Measurements from ENCODE around the gene CMPK2.

CMPK2 gene

DNA sequence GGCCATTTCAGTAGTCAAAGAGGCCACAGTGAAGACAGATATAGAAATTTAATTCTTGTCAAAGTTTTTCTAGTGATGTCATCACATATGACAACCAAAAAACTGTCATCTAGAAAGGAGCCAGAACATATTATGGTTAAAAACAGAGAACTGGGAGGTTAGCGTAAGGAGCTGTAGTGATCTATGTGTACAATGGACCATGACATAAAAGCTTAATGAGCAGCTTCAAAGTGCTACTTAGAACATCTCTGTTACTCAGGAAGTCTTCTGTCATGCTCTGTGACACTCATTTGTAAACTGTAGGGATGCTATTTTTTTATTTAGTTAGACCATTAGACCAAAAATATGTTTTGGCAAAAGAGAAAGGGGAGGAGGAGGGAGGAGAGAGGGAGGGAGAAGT, 57.3 kb downstream of the CMPK2 start:
- DNase-seq: no peak

DNA sequence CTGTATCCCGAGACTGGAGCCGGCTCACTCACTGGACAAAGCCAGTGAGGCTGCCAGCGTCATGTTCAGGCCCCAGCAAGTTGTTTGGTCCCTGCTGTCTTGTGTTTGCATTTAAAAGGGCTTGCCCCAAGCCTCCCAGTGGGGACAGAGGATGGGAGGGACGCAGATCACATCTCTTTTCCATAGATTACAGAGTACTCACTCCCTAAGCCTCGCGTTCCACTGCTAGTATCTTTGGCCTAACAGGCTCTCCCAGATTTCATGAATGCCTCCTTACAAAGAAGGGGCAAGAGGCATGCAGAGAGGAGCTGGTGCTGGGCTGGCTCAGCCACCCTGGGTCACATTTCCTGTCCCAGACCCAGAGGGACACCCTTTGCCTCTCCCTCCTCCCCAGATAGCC, 59.1 kb downstream of the CMPK2 start:
- DNase-seq: no peak

DNA sequence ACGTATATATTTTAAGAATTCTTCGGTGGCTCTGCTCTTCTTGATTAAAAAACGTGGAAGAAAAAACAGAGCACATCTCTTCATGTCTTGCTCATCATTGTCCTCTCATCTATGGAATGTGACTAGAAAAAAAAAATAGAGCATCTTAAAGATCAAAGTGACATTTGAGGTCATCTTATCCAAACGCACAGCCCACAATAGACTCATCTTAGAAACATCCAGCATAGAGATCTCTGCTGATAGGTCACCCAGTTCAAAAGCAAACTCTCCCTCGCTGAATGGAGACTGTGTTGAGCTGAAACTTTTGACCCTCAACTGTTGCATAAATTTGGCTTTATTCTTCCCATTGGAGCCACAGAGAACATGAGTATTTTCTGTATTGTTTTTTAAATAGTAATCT, 65.2 kb downstream of the CMPK2 start:
- DNase-seq: no peak
